OCI-LY7 (cell line): ENCODE data around the gene DNASE1L1. TPM values are rescaled to one million over a fixed set of nuclear protein-coding genes. Genes with fewer than 3 reads are reported as not detected.
A peak's percentile ranks its signal among the peaks of the same experiment; 100 is the strongest.

Experiments
- BruUV-seq: library from RNA; stranded (reverse); fragments of 400-500 nt; replicated peaks from 2 replicates; lab custom pipeline; 2021; lab: Mats Ljungman, UMichigan
- CTCF ChIA-PET: fragments of 300-600 bp; sonication (Branson Sonifier 250); formaldehyde crosslinking; loops from one replicate; lab custom pipeline; 2022; ENCODE audit warnings: antibody characterized with exemption; ENCODE audit not compliant: unreplicated experiment; lab: Charles Lee
- POLR2A ChIA-PET: fragments of 300-600 bp; sonication (Branson Sonifier 250); formaldehyde crosslinking; loops from one replicate; lab custom pipeline; 2022; ENCODE audit warnings: antibody characterized with exemption; lab: Charles Lee
- DNase-seq: peaks from one replicate; pipeline ENCODE4 v3.0.0-alpha.2; 2015; ENCODE audit warnings: low spot score
- H2AFZ ChIP-seq: fragments of 200-600 bp; sonication (generic), shearing (Covaris generic); 2 replicates; pipeline ENCODE4 v1.6.1; 2014; ENCODE audit warnings: mild to moderate bottlenecking, antibody characterized with exemption, low read length, moderate library complexity
- H3K27ac ChIP-seq: fragments of 200-600 bp; sonication (generic); 2 replicates; pipeline ENCODE4 v1.5.1; 2014; ENCODE audit warnings: mixed run types, low read depth, mild to moderate bottlenecking, moderate library complexity, low read length, inconsistent platforms; ENCODE audit not compliant: poor library complexity, severe bottlenecking
- H3K36me3 ChIP-seq: fragments of 200-600 bp; sonication (generic); 2 replicates; pipeline ENCODE4 v1.6.1; 2014; ENCODE audit warnings: mild to moderate bottlenecking, antibody characterized with exemption, low read length, moderate library complexity, mixed read lengths; ENCODE audit not compliant: insufficient read depth
- H3K4me1 ChIP-seq: fragments of 200-600 bp; sonication (generic); 2 replicates; pipeline ENCODE4 v1.5.1; 2014; ENCODE audit warnings: mild to moderate bottlenecking, low read length; ENCODE audit not compliant: insufficient read depth, poor library complexity, severe bottlenecking
- H3K4me2 ChIP-seq: fragments of 200-600 bp; sonication (generic); 2 replicates; pipeline ENCODE4 v1.6.1; 2014; ENCODE audit warnings: mild to moderate bottlenecking, low read length
- H3K4me3 ChIP-seq: fragments of 200-600 bp; sonication (generic); 2 replicates; pipeline ENCODE4 v1.5.1; 2014; ENCODE audit warnings: mild to moderate bottlenecking, low read depth, low read length; ENCODE audit not compliant: poor library complexity, severe bottlenecking
- H3K79me2 ChIP-seq: fragments of 200-600 bp; sonication (generic); 2 replicates; pipeline ENCODE4 v1.6.1; 2016; ENCODE audit warnings: low read depth, mild to moderate bottlenecking, low read length, moderate library complexity, mixed read lengths; ENCODE audit not compliant: insufficient read depth
- H3K9me2 ChIP-seq: fragments of 200-600 bp; sonication (generic); 2 replicates; pipeline ENCODE4 v1.6.1; 2016; ENCODE audit warnings: mild to moderate bottlenecking, low read length, mixed read lengths; ENCODE audit not compliant: insufficient read depth
- H3K9me3 ChIP-seq: fragments of 200-600 bp; sonication (generic); 2 replicates; pipeline ENCODE4 v1.6.1; 2014; ENCODE audit warnings: mild to moderate bottlenecking, mixed run types, low read length, mixed read lengths
- H4K20me1 ChIP-seq: fragments of 200-600 bp; sonication (generic); 2 replicates; pipeline ENCODE4 v1.6.1; 2014; ENCODE audit warnings: mild to moderate bottlenecking, antibody characterized with exemption, low read length, moderate library complexity, mixed read lengths; ENCODE audit not compliant: insufficient read depth
- CTCF ChIP-seq: fragments of 200-600 bp; sonication (generic); conservative IDR thresholded peaks from 2 replicates; pipeline ENCODE4 v1.5.1; 2014; ENCODE audit warnings: mild to moderate bottlenecking, antibody characterized with exemption, low read length, moderate library complexity, mixed read lengths
- EZH2phosphoT487 ChIP-seq: fragments of 200-600 bp; sonication (generic); IDR thresholded peaks from 2 replicates; pipeline ENCODE4 v1.6.1; 2018; ENCODE audit warnings: low read depth, borderline replicate concordance, mild to moderate bottlenecking, mixed run types, antibody characterized with exemption, low read length, moderate library complexity, mixed read lengths
- intact Hi-C: fragments of 100-400 bp; cut with micrococcal nuclease; formaldehyde crosslinking; loops from one replicate; pipeline ENCODE4 v1.10.0; 2022; ENCODE audit not compliant: unreplicated experiment
- total RNA-seq, 2 experiments: library from RNA; depleted of rRNA in 1 of 2; stranded (reverse); fragments of >200 nt in 1 of 2; shearing (Covaris generic) in 1 of 2; gene quantifications; 2 replicates each; pipeline ENCODE4 v1.2.3, GENCODE V29; 2014 to 2022

Gene DNASE1L1
- total RNA-seq, 2 experiments from 2014 or later = 23.1 to 30.1 TPM

GRCh38 chrX:154381271-154381670, 27.8 kb downstream of the DNASE1L1 start:
- peaks cover 13% of the 10 kb centered on the region for H3K79me2 ChIP-seq
- intact Hi-C loops = no loop called here
- H3K4me3 ChIP-seq = no peak overlapping the region
- peaks cover 22% of the 10 kb centered on the region for H3K4me1 ChIP-seq
- no peak for DNase-seq
- no peaks in the 10 kb centered on the region for H3K9me3 ChIP-seq
- POLR2A ChIA-PET = interaction anchor here (0.9 kb wide), 1 partner anchor 31 kb away, joined by 3 read pairs; the partner anchor contains the start of gene TAFAZZIN
- no peaks in the 10 kb centered on the region for H4K20me1 ChIP-seq
- CTCF ChIA-PET = no interaction called here
- H3K27ac ChIP-seq = no peak overlapping the region
- no peaks in the 10 kb centered on the region for H3K9me2 ChIP-seq
- H3K36me3 ChIP-seq = peaks cover 4% of the 10 kb centered on the region; the same call in 1 of the 2 replicates
- H2AFZ ChIP-seq = no peak overlapping the region
- no peak for TF ChIP-seq EZH2phosphoT487
- no peak for TF ChIP-seq CTCF
- BruUV-seq = no TSS peak
- H3K4me2 ChIP-seq = no peak overlapping the region

GRCh38 chrX:154380787-154381186, 28.3 kb downstream of the DNASE1L1 start:
- H3K4me2 ChIP-seq = peak overlapping the region; percentile 71
- DNase-seq = no peak
- BruUV-seq = no TSS peak
- H3K36me3 ChIP-seq = peaks cover 4% of the 10 kb centered on the region; the same call in 1 of the 2 replicates
- H3K4me3 ChIP-seq = peak overlapping the region; percentile 88
- peaks cover 13% of the 10 kb centered on the region for H3K79me2 ChIP-seq
- no peak overlapping the region for H2AFZ ChIP-seq
- POLR2A ChIA-PET = no interaction called here
- no peaks in the 10 kb centered on the region for H3K9me3 ChIP-seq
- H4K20me1 ChIP-seq = no peaks in the 10 kb centered on the region
- H3K4me1 ChIP-seq = peaks cover 22% of the 10 kb centered on the region
- CTCF ChIA-PET = no interaction called here
- H3K9me2 ChIP-seq = no peaks in the 10 kb centered on the region
- intact Hi-C loops = no loop called here
- TF ChIP-seq EZH2phosphoT487 (no peak), CTCF (no peak)
- H3K27ac ChIP-seq = no peak overlapping the region

GRCh38 chrX:154380153-154380552, 28.9 kb downstream of the DNASE1L1 start:
- ChIA-PET CTCF (no interaction called here), POLR2A (no interaction called here)

More at GRCh38 chrX:154380153-154380552, 28.9 kb downstream of the DNASE1L1 start:
- Histone ChIP-seq H3K4me1 (peaks cover 23% of the 10 kb centered on the region), H3K9me3 (no peaks in the 10 kb centered on the region), H4K20me1 (no peaks in the 10 kb centered on the region), H3K4me2 (peak overlapping the region; percentile 71), H3K9me2 (no peaks in the 10 kb centered on the region), H3K27ac (no peak overlapping the region), H3K79me2 (peaks cover 13% of the 10 kb centered on the region), H3K4me3 (peak overlapping the region; percentile 88), H2AFZ (no peak overlapping the region), H3K36me3 (peaks cover 4% of the 10 kb centered on the region; the same call in 1 of the 2 replicates)
- no peak for TF ChIP-seq EZH2phosphoT487
- no peak for TF ChIP-seq CTCF
- no TSS peak for BruUV-seq
- intact Hi-C loops = no loop called here
- DNase-seq = no peak
